C4-2B (cell line): ENCODE results near the gene NELL1.

Experiments used
- CTCF ChIP-seq: fragments of 450-650 bp; conservative IDR thresholded peaks from 2 replicates; pipeline ENCODE4 v1.5.1; 2017; ENCODE audit warnings: mild to moderate bottlenecking
- ZFX ChIP-seq: fragments of 450-650 bp; IDR thresholded peaks from 2 replicates; pipeline ENCODE4 v1.6.1; 2017

- TF ChIP-seq CTCF: no peak
- no peak for TF ChIP-seq ZFX
Observed at GRCh38 chr11:21529187-21529586, 859.8 kb downstream of the NELL1 start.
